HepG2 (cell line): ENCODE data around the gene GPR173. TPM values are rescaled to one million over a fixed set of nuclear protein-coding genes. Genes with fewer than 3 reads are reported as not detected.

Source experiments
- ATAC-seq: fragments of 200-7000 bp; cut with Tn5 transposase; 3 replicates; pipeline ENCODE4 v1.9.1; 2020; ENCODE audit warnings: mild to moderate bottlenecking, moderate library complexity
- BruUV-seq: library from RNA; stranded (reverse); fragments of 400-500 nt; replicated peaks from 2 replicates; lab custom pipeline; 2021; lab: Mats Ljungman, UMichigan
- CTCF ChIA-PET: fragments of 300-600 bp; formaldehyde crosslinking; extraction: SDS; loops from one replicate; lab custom pipeline; 2021; ENCODE audit warnings: low total read pairs, inconsistent platforms, low intra/inter-chr PET ratio; lab: Yijun Ruan, JAX
- POLR2A ChIA-PET: fragments of 350-600 bp; sonication (Branson Sonifier 250); formaldehyde crosslinking; loops from one replicate; lab custom pipeline; 2020; ENCODE audit warnings: antibody characterized with exemption, inconsistent platforms; lab: Yijun Ruan, JAX
- DNase-seq: peaks from one replicate; pipeline ENCODE4 v3.0.0-alpha.2; 2015; ENCODE audit warnings: low spot score
- FAIRE-seq: peaks from 3 replicates; lab custom pipeline; 2011; peaks lifted over from hg19 to GRCh38; lab: Jason Lieb, UNC
- H2AFZ ChIP-seq: one replicate; pipeline ENCODE4 v1.6.1; 2011; ENCODE audit warnings: low read length, inconsistent platforms
- H3K27ac ChIP-seq: fragments of 300-600 bp; 3 replicates; pipeline ENCODE4 v1.8.0; 2011; ENCODE audit warnings: mixed run types, mild to moderate bottlenecking, mixed read lengths, low read length, inconsistent platforms; ENCODE audit not compliant: insufficient read depth; ENCODE audit errors: extremely low read length
- H3K27me3 ChIP-seq, 2 experiments: fragments of 200-600 bp in 1 of 2; 2 replicates in 1 of 2; 3 replicates in 1 of 2; pipeline versions ENCODE4 v1.6.0 to v1.8.0; 2011; ENCODE audit warnings: low read length in 2 of 2, mild to moderate bottlenecking in 2 of 2, moderate library complexity in 2 of 2, inconsistent platforms in 1 of 2; ENCODE audit not compliant: insufficient read depth in 2 of 2, control insufficient read depth in 1 of 2
- H3K36me3 ChIP-seq, 2 experiments: fragments of 200-600 bp in 1 of 2; replicated peaks in 1 of 2; 2 replicates in 1 of 2; 3 replicates in 1 of 2; pipeline versions ENCODE4 v1.5.1 to v1.8.0; 2011; ENCODE audit warnings: low read length in 2 of 2, inconsistent platforms in 1 of 2; ENCODE audit not compliant: insufficient read depth in 2 of 2, control insufficient read depth in 1 of 2
- H3K4me1 ChIP-seq: 2 replicates; pipeline ENCODE4 v1.5.1; 2012; ENCODE audit warnings: low read length, inconsistent platforms; ENCODE audit not compliant: insufficient read depth
- H3K4me2 ChIP-seq: 2 replicates; pipeline ENCODE4 v1.6.0; 2011; ENCODE audit warnings: low read depth, low read length, inconsistent platforms
- H3K4me3 ChIP-seq, 3 experiments: fragments of 200-600 bp in 1 of 3; sonication (generic), shearing (Covaris generic) in 1 of 3; replicated peaks in 1 of 3; 2 replicates each; pipeline ENCODE4 v1.5.1; 2011 to 2016; ENCODE audit warnings: low read length in 3 of 3, inconsistent platforms in 2 of 3, low read depth in 2 of 3, mild to moderate bottlenecking in 2 of 3, control low read depth in 1 of 3, mixed read lengths in 1 of 3; ENCODE audit not compliant: insufficient read depth in 1 of 3
- H3K79me2 ChIP-seq: one replicate; pipeline ENCODE4 v1.6.1; 2011; ENCODE audit warnings: low read length, inconsistent platforms; ENCODE audit not compliant: insufficient read depth
- H3K9ac ChIP-seq: 2 replicates; pipeline ENCODE4 v1.6.0; 2011; ENCODE audit warnings: mild to moderate bottlenecking, low read depth, low read length, inconsistent platforms; ENCODE audit not compliant: insufficient read depth
- H3K9me3 ChIP-seq: 2 replicates; pipeline ENCODE4 v1.5.1; 2012; ENCODE audit warnings: mild to moderate bottlenecking, low read length
- H4K20me1 ChIP-seq: 2 replicates; pipeline ENCODE4 v1.6.0; 2011; ENCODE audit warnings: inconsistent platforms, mild to moderate bottlenecking, low read length, moderate library complexity; ENCODE audit not compliant: insufficient read depth
- DMTF1 ChIP-seq: sonication (generic); formaldehyde crosslinking; IDR thresholded peaks from 2 replicates; pipeline ENCODE4 v1.4.0; 2020; ENCODE audit warnings: mild to moderate bottlenecking, missing genetic modification reagents
- EHMT2 ChIP-seq: fragments of 200-600 bp; sonication (generic); IDR thresholded peaks from 2 replicates; pipeline ENCODE4 v1.7.0; 2017; ENCODE audit warnings: antibody characterized with exemption, low read depth, low read length, borderline replicate concordance
- HES4 ChIP-seq: sonication (generic); formaldehyde crosslinking; IDR thresholded peaks from 2 replicates; pipeline ENCODE4 v1.9.0; 2021; ENCODE audit warnings: mild to moderate bottlenecking, missing genetic modification reagents, borderline replicate concordance
- ZFP37 ChIP-seq: sonication (generic); formaldehyde crosslinking; IDR thresholded peaks from 2 replicates; pipeline ENCODE4 v1.4.0; 2020; ENCODE audit warnings: missing genetic modification reagents, borderline replicate concordance
- ZNF207 ChIP-seq: fragments of 450-650 bp; IDR thresholded peaks from 2 replicates; pipeline ENCODE4 v1.6.1; 2016; ENCODE audit warnings: antibody characterized with exemption, borderline replicate concordance
- ZNF24 ChIP-seq: fragments of 450-650 bp; IDR thresholded peaks from 2 replicates; pipeline ENCODE4 v1.6.1; 2017; ENCODE audit warnings: antibody characterized with exemption, mild to moderate bottlenecking
- ZNF710 ChIP-seq: sonication (generic); formaldehyde crosslinking; IDR thresholded peaks from 2 replicates; pipeline ENCODE4 v1.5.0; 2020; ENCODE audit warnings: mild to moderate bottlenecking, missing genetic modification reagents, borderline replicate concordance
- WGBS: methylation state at CpG from one replicate; pipeline ENCODE4 v1.1.6; 2017; ENCODE audit warnings: low lambda C conversion rate; 5-methylcytosine and 5-hydroxymethylcytosine counted together
- in situ Hi-C: cut with HindIII; loops from 2 replicates; pipeline ENCODE4 v1.10.0; 2017; ENCODE audit warnings: low pct_unique_long_range_greater_than_20kb; ENCODE audit not compliant: extremely low pct_ligation_motif_present
- intact Hi-C: fragments of 100-400 bp; cut with micrococcal nuclease; formaldehyde crosslinking; loops from one replicate; pipeline ENCODE4 v1.10.0; 2022; ENCODE audit not compliant: unreplicated experiment
- polyA plus RNA-seq, 8 experiments: library from polyadenylated mRNA; depleted of rRNA in 3 of 8; stranded (reverse) in 7 of 8; unstranded in 1 of 8; fragments of >200 nt; fragmentation: Illumina TruSeq in 4 of 8; extraction: Trizol in 4 of 8; gene quantifications; 2 replicates each; pipeline versions ENCODE4 v1.2.1 to v1.2.3, GENCODE V29; 2011 to 2016; ENCODE audit warnings: low read depth in 4 of 8, missing spikeins in 1 of 8, mixed read lengths in 1 of 8; ENCODE audit not compliant: insufficient read depth in 1 of 8
- total RNA-seq, 5 experiments: library from RNA; depleted of rRNA; stranded (reverse); fragments of >200 nt; fragmentation: Illumina TruSeq; extraction: Trizol; gene quantifications; 2 replicates each; pipeline ENCODE4 v1.2.3, GENCODE V29; 2016; ENCODE audit warnings: low read depth in 1 of 5

GPR173 gene
- total and polyA plus RNA-seq, 2 of the 13 experiments (the other 11 are each of a cell fraction or from before 2014, with no cell fraction given): 0.04 TPM; not detected in 1

GRCh38 chrX:53072418-53073114, 24.0 kb downstream of the GPR173 start:
- in situ Hi-C loops (no loop called here), intact Hi-C loops (no loop called here)
- Histone ChIP-seq H3K4me3 (peak overlapping the region; percentile 30 to 55 (median 51); a peak in 4 of 6 replicates), H3K4me2 (peak overlapping the region; percentile 83), H3K27ac (no peak overlapping the region), H3K9me3 (no peaks in the 10 kb centered on the region), H3K79me2 (no peaks in the 10 kb centered on the region), H2AFZ (peak overlapping the region; percentile 6), H3K9ac (no peak overlapping the region), H4K20me1 (no peaks in the 10 kb centered on the region), H3K27me3 (no peaks in the 10 kb centered on the region), H3K4me1 (no peaks in the 10 kb centered on the region), H3K36me3 (no peaks in the 10 kb centered on the region)
- no peak for TF ChIP-seq ZNF207
- no peak for TF ChIP-seq HES4 (CRISPR knock-in tag)
- no peak for TF ChIP-seq EHMT2
- TF ChIP-seq ZNF24: no peak
- no peak for TF ChIP-seq DMTF1 (CRISPR knock-in tag)
- no peak for TF ChIP-seq ZFP37 (CRISPR knock-in tag)
- peak; percentile 75; the same call in 1 of the 2 replicates for TF ChIP-seq ZNF710
- CTCF ChIA-PET: interaction anchor here (0.9 to 1.8 kb wide), 2 partner anchors 17 to 20 kb away, joined by 4 to 10 read pairs; no protein-coding TSS in a partner anchor
- DNase-seq: no peak
- WGBS: 0% methylated on average over 3 of the region's 9 CpGs
- FAIRE-seq: no peak
- BruUV-seq: no TSS peak
- ATAC-seq: peak; percentile 28
- POLR2A ChIA-PET: interaction anchor here (0.7 to 1.5 kb wide), 3 partner anchors 9 to 888 kb away, joined by 3 to 4 read pairs (median 4); partner anchors contain the start of gene TSPYL2
